Mucosa of descending colon (tissue), 3 donors: Measurements from ENCODE around the gene MAB21L4. TPM values are rescaled to one million over a fixed set of nuclear protein-coding genes. Genes with fewer than 3 reads are reported as not detected.
"Not testable (repeated sequence)": the region's sequence is repeated elsewhere in the genome, so short reads cannot be mapped to it uniquely, and the experiment has no call there.

Experiments
- ATAC-seq: fragments of 200-7000 bp; cut with Tn5 transposase; one replicate; pipeline ENCODE4 v1.9.1; 2020; ENCODE audit warnings: mild to moderate bottlenecking, moderate library complexity
- DNase-seq, 3 donors: peaks; one replicate each; pipeline ENCODE4 v3.0.0-alpha.2; 2020
- H3K36me3 ChIP-seq: fragments of 200-600 bp; one replicate; pipeline ENCODE4 v1.8.0; 2021; ENCODE audit warnings: low read depth, mild to moderate bottlenecking
- H3K4me1 ChIP-seq: fragments of 200-600 bp; one replicate; pipeline ENCODE4 v1.8.0; 2021; ENCODE audit warnings: low read depth, mild to moderate bottlenecking
- H3K4me3 ChIP-seq: fragments of 200-600 bp; one replicate; pipeline ENCODE4 v1.8.0; 2021; ENCODE audit warnings: mild to moderate bottlenecking
- H3K9me3 ChIP-seq: fragments of 200-600 bp; one replicate; pipeline ENCODE4 v1.8.0; 2021; ENCODE audit warnings: mild to moderate bottlenecking
- CTCF ChIP-seq: fragments of 200-600 bp; IDR thresholded peaks from one replicate; pipeline ENCODE4 v1.8.0; 2022; ENCODE audit warnings: antibody characterized with exemption, mild to moderate bottlenecking
- intact Hi-C, 2 donors: fragments of 100-400 bp; cut with DNase I in 1 of 2; cut with micrococcal nuclease in 1 of 2; formaldehyde crosslinking; loops; one replicate each; pipeline versions ENCODE4 v1.11.0 to v1.11.1; 2022; cut with DNase I, micrococcal nuclease
- total RNA-seq, 3 donors: library from RNA; stranded (reverse); fragmentation: NEBNext Ultra II Directional in 2 of 3; extraction: Animal tissue kit (Norgen Biotek cat#: 25700) in 2 of 3; gene quantifications; one replicate each; pipeline versions ENCODE4 v1.2.1 to v1.2.4, GENCODE V29; 2021 to 2023
- donor health status: DM: no; HTN: no; CAD: no; lungs with moderate emphysema.
- donor health status: DM: no; HTN: no; CAD: no.
- donor health status: DM: no; HTN: yes; CAD: no.

Gene MAB21L4
- total RNA-seq, 3 donors from 2014 or later: 3.3 to 13.2 (median 8.1) TPM

- intact Hi-C loops: no loop called here
- DNase-seq: peak in 2 of 3 donors; percentile 64 to 70
- TF ChIP-seq CTCF: no peak
- peak; percentile 48 for ATAC-seq
- peaks cover 10% of the 10 kb centered on the region for H3K4me1 ChIP-seq
- H3K36me3 ChIP-seq: no peaks in the 10 kb centered on the region
- H3K4me3 ChIP-seq: no peak overlapping the region
- H3K9me3 ChIP-seq: no peaks in the 10 kb centered on the region
Observed at GRCh38 chr2:240846873-240847595, 48.9 kb downstream of the MAB21L4 start.

- H3K4me3 ChIP-seq, ATAC-seq, H3K4me1 ChIP-seq, H3K9me3 ChIP-seq, intact Hi-C loops, DNase-seq, H3K36me3 ChIP-seq: not testable (repeated sequence)
Observed at GRCh38 chr2:240846309-240846708, 49.6 kb downstream of the MAB21L4 start.

GRCh38 chr2:240840435-240841060 lies 55.4 kb downstream of the MAB21L4 start:
- ATAC-seq (peak; percentile 82), DNase-seq (peak in 1 of 3 donors; percentile 79)
- no peaks in the 10 kb centered on the region for H3K9me3 ChIP-seq
- intact Hi-C loops: no loop called here
- H3K4me1 ChIP-seq: no peaks in the 10 kb centered on the region
- H3K36me3 ChIP-seq: no peaks in the 10 kb centered on the region
- no peak for TF ChIP-seq CTCF
- no peak overlapping the region for H3K4me3 ChIP-seq

GRCh38 chr2:240839152-240840143 lies 56.5 kb downstream of the MAB21L4 start:
- no peak for TF ChIP-seq CTCF
- Histone ChIP-seq H3K4me3 (no peak overlapping the region), H3K9me3 (no peaks in the 10 kb centered on the region), H3K36me3 (no peaks in the 10 kb centered on the region), H3K4me1 (no peaks in the 10 kb centered on the region)
- ATAC-seq: no peak
- no peak for DNase-seq
- intact Hi-C loops: no loop called here

GRCh38 chr2:240837621-240838020 lies 58.3 kb downstream of the MAB21L4 start:
- H3K9me3 ChIP-seq: no peaks in the 10 kb centered on the region
- no peaks in the 10 kb centered on the region for H3K36me3 ChIP-seq
- no peak for DNase-seq
- no peaks in the 10 kb centered on the region for H3K4me1 ChIP-seq
- intact Hi-C loops: no loop called here
- no peak overlapping the region for H3K4me3 ChIP-seq
- no peak for TF ChIP-seq CTCF
- ATAC-seq: no peak
